Middle frontal gyrus (tissue), 1 donor: ENCODE measurements around the gene TBC1D25.

ENCODE experiments used
- DNase-seq: peaks from one replicate; pipeline ENCODE4 v3.0.0-alpha.2; 2015; ENCODE audit warnings: low spot score; ENCODE audit errors: extremely low spot score

TBC1D25 gene

DNA sequence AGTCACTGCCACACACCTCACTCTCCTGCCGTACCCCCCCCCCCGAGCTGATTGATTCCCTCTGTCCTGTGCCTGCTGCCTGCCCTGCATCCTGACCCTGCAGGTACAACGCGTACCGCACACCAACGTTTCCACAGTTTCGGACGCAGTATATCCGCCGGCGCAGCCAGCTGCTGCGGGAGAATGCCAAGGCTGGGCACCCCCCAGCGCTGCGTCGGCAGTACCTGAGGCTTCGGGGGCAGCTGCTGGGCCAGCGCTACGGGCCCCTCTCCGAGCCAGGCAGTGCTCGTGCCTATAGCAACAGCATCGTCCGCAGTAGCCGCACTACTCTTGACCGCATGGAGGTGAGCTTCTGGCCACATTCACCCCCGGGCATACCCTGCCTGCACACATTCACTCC, 59.1 kb downstream of the TBC1D25 start:
- DNase-seq, result no peak

DNA sequence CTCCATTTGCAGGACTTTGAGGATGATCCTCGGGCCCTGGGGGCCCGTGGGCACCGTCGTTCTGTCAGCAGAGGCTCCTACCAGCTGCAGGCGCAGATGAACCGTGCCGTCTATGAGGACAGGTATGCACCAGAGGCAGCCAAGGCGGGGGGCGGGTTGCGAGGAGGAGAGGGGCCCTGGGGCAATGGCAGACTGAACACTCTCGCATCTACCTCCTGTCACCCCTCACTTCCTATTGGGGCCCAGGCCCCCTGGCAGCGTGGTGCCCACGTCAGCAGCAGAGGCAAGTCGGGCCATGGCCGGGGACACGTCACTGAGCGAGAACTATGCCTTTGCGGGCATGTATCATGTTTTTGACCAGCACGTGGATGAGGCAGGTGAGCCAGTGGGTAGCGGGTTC, 59.8 kb downstream of the TBC1D25 start:
- DNase-seq, result no peak

DNA sequence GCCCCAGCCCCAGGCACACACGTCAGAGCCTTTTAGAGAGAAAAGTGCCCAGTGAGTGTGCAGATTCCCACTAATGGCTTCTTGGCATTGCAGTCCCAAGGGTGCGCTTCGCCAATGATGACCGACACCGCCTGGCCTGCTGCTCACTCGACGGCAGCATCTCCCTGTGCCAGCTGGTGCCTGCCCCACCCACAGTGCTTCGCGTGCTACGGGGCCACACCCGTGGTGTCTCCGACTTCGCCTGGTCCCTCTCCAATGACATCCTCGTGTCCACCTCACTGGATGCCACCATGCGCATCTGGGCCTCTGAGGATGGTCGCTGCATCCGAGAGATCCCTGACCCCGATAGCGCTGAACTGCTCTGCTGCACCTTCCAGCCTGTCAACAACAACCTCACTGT, 60.7 kb downstream of the TBC1D25 start:
- no peak for DNase-seq

- DNase-seq, result no peak
Observed at GRCh38 chrX:48601741-48602394, 62.4 kb downstream of the TBC1D25 start.

DNA sequence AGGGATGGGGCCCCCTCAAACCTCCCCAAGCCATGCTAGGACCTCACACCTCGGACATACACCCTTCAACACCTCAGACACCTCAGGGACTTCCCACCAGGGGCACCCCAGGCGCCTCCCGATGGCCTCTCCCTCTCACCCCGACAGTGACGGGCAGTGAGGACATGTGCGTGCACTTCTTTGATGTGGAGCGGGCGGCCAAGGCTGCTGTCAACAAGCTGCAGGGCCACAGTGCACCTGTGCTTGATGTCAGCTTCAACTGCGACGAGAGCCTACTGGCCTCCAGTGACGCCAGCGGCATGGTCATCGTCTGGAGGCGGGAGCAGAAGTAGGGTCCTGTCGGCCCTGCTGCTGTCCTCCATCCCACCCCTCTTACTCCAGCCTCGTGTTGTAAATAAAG, 65.2 kb downstream of the TBC1D25 start:
- DNase-seq, result no peak

DNA sequence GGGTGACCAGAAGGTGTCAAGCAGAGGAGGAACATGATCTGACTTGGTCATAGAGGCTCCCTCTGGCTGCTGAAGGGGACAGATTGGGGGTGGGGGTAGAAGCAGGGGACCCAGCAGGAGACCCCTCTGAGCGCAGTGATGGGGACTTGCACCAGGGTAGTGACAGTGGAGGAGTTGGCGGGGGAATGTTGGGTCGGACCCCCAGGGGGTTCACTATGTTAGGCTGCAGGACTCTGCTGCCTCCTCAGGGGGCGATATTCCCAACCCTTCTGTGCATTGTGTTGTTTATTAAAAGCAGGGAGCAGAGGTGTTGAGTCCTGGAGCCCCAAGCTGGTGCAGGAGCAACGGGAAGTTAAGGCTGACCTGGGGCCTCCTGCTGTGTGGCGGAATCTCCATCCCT, 66.6 kb downstream of the TBC1D25 start:
- no peak for DNase-seq

GRCh38 chrX:48611703-48612102, 72.2 kb downstream of the TBC1D25 start:
- no peak for DNase-seq
